Activated effector memory CD4-positive, alpha-beta T cell treated with Interleukin-2 at 50 U/mL for 16 hours (primary cell): ENCODE data around the gene GRID2.

Source experiments
- DNase-seq: peaks from one replicate; pipeline ENCODE4 v3.0.0-alpha.2; 2020

GRID2 gene

DNA sequence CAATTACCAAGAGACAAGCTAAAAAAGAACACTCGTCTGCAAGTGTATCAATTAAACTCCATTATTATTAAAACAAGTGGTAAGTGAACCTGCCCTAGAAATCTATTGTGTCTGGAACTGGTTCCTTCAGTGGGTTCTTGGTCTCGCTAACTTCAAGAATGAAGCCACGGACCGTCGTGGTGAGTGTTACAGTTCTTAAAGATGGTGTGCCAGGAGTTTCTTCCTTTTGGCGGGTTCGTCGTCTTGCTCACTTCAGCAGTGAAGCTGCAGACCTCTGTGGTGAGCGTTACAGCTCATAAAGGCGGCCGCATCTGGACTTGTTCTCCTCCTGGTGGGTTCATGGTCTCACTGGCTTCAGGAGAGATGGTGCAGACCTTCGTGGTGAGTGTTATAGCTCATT, 231.8 kb downstream of the GRID2 start:
- no peak for DNase-seq

DNA sequence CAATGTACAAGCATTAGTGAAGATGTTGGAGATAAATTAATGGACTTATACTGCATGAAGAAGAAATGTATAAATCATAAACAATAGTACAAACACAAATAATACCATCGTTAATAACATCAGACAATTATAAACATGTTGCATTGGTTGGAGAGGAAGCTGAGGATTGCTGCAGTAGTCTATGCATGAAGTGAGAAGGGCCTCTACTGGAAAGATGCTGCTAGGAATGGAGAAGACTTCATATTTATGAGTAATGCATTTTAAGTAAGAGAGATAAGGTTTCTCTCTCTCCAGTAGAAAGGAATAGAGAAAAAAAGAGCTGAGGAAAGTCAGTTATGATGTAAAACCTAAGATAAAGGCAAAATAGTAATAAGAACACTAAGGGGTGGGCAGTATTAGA, 247.8 kb downstream of the GRID2 start:
- no peak for DNase-seq

DNA sequence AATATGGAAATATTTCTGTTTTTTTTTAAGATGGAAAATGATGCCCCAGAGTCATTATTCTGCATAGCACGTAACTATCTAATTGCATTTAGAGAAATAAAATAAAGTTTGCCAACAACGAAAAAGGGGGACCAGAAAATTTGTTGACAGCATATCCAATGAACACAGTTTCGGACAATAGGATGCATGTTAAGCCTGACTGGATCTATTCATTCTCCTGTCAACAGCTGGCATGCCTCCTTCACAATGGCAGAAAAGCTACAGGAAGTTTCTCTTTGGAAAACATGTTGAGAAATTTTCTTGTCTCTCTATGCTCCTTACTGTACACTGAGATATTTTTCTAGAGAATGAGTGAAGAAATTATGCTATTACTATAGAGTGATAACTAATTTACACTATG, 262.5 kb downstream of the GRID2 start:
- no peak for DNase-seq

GRCh38 chr4:92580816-92581215, 277.1 kb downstream of the GRID2 start:
- no peak for DNase-seq

- DNase-seq, result no peak
Observed at GRCh38 chr4:92599044-92599443, 295.3 kb downstream of the GRID2 start.

DNA sequence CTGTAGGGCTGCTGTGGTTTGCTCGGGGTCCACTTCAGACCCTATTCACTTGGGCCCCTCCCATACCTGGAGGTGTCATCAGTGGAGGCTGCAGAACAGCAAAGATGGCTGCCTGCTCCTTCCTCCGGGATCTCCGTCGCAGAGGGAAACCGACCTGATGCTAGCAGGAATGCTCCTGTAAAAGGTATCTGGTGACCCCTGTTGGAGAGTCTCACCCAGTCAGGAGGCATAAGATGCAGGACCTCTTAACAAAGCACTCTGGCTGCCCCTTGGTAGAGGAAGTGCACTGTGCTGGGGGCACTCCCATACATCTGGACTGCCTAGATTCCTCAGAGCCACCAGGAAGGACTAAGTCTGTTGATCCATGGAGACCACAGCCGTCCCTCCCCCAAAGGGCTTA, 296.9 kb downstream of the GRID2 start:
- DNase-seq, result no peak

DNA sequence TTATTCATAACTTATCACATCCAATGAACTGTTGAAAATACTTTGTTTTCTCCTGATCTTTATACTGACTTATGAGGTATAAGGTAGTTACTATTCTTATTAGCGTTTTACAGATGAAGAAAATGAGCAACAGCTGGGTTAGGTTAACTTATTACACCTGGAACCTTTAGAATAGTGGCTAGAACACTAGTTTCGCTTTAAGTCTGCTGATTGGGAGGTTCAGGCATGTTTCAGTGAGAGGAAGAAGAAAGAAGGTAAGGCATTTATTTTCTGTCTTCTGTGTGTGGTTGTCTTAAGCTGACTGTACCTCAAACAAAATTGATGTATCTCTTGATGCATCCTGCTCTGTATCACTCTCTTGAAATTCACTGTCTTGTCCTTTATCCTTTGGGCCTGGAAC, 302.5 kb downstream of the GRID2 start:
- DNase-seq, result no peak

GRCh38 chr4:92615049-92615448, 311.3 kb downstream of the GRID2 start:
- DNase-seq, result no peak

DNA sequence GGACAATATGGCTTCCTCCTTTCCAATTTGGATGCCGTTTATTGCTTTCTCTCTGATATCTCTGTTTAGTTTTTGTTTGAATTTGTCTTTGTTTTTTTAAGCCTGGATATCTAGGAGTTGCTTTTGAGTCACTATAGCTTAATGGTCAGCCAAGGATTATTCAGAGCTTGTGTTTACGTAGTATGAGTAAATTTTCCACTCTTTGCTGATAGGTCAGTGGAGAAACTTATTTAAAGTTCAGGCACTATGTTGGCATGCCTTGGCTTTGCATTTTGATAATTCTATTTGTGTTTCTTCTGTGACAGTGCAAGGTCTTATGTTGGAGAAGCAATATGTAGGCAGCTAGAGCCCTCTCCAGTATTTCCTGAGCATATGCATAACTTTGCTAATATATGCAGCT, 315.2 kb downstream of the GRID2 start:
- DNase-seq, result no peak

GRCh38 chr4:92629302-92629701, 325.5 kb downstream of the GRID2 start:
- no peak for DNase-seq

- no peak for DNase-seq
Observed at GRCh38 chr4:92634882-92635281, 331.1 kb downstream of the GRID2 start.

DNA sequence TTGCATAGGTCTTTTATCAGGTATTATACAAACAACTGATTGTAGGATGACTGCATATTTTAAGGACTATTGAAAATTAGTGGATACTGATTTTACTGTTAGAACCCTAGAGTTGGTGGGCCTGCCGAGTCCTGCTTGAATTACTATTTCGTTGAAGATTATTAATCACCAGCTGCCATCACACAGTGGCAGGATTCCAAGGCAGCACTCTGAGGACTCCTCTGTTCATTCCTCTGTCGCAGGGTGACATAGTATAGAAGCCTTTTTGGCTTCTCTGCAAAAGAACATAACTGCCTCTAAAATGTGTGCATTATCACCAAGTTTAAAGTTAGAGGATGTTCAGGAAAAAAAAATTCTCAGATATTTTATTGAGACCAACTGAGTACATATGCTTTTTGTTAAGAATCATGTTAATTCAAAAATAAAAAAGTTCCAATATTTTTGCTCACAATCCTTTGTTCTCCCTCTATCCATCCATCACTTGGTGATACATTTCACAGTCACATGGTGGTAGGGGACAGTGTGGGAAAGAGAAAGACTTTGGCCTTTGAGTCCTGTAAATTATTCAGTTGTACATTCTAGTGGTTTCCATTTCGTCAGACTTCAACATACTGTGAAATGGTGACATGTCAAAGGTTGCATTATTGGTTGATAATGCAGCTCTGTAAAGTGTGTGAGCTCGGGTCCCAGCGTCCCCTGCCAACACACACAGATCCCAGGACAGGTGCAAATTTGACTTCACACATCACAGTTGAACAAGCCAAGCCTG, 332.5 kb downstream of the GRID2 start:
- no peak for DNase-seq

DNA sequence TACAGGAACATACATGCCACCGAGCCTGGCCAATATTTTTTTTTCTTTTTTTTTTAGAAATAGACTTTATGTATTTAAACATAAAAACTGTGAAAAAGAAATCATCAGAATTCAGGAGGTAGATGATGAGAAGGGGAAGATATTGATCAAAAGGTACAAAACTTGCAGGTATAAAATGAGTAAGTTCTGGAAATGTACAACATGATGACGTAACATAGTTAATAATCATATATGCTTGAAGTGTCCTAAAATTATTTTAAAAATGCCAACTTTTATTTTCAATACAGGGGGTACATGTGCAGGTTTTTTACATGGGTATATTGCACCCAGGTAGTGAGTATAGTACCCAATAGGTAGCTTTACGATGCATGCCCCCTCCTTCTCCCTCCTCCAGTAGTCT, 337.6 kb downstream of the GRID2 start:
- DNase-seq, result no peak

- no peak for DNase-seq
Observed at GRCh38 chr4:92646826-92647225, 343.1 kb downstream of the GRID2 start.

GRCh38 chr4:92651536-92651935, 347.8 kb downstream of the GRID2 start:
- no peak for DNase-seq

GRCh38 chr4:92654084-92654483, 350.3 kb downstream of the GRID2 start:
- no peak for DNase-seq

GRCh38 chr4:92657695-92658094, 353.9 kb downstream of the GRID2 start:
- DNase-seq, result no peak

GRCh38 chr4:92658318-92658717, 354.6 kb downstream of the GRID2 start:
- DNase-seq, result no peak

DNA sequence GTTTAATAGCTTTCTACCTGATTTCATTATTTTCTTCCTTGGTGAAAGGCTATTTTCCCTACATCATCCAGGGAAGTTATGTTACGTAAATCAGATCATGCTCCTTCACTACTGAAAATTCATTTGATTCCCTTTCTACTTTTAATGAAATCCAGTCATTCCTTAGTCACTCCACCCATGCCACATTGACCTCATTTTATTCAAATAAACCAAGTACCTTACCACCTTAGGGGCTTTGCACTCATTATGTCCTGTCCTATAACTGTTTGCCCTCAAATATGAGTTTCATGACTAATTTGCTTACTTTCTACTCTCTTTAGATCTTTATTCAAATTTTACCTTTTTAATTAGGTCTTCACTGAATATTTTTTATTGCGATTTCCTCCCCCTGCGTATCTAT, 374.0 kb downstream of the GRID2 start:
- no peak for DNase-seq

DNA sequence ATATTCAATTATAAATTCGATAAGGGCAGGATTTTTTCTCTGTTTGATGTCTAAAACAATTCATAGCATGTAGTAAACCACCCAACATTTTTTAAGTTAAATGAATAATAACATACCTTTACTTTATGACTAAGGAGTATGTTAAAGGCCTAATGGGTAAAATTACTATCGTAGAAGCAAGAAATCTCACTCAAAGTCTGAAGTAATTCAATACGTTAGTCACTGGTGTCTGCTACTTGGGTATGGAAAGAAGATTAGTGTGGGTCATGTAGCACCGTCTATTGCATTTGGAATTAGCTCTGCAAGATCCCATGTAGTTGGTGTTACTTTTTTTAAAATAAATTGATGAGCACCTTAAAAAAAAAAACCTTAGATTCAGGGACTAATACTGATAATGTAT, 374.5 kb downstream of the GRID2 start:
- no peak for DNase-seq

DNA sequence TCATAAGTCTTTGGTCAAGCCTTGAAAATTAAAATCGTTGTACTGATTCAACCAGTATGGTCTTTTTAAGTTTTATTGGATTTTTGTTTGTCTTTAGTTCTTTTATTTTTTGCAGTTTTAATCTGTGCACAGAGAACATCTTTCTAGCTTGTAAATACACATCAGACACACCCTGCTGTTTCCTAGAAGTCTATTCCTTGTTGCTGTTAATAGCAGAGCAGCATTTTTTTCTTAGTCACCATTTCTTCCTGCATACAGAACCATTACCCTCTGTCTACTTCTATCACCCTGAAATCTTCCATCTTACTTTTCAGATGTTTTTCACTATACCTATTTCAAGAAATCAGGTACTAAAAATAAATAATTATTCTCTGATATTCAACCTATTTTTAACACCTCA, 375.4 kb downstream of the GRID2 start:
- no peak for DNase-seq

DNA sequence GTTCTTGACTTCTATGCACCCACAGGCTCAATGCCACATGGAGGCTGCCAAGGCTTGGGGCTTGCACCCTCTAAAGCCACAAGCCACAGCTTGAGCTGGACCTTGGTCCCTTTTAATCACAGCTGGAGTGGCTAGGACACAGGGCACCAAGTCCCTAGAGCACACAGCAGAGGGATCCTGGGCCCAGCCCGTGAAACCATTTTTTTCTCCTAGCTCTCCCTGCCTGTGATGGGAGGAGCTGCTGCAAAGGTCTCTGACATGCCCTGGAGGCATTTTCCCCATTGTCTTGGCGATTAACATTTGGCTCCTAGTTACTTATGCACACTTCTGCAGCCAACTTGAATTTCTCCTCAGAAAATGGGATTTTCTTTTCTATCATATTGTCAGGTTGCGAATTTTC, 410.9 kb downstream of the GRID2 start:
- no peak for DNase-seq

GRCh38 chr4:92733231-92733630, 429.5 kb downstream of the GRID2 start:
- no peak for DNase-seq

DNA sequence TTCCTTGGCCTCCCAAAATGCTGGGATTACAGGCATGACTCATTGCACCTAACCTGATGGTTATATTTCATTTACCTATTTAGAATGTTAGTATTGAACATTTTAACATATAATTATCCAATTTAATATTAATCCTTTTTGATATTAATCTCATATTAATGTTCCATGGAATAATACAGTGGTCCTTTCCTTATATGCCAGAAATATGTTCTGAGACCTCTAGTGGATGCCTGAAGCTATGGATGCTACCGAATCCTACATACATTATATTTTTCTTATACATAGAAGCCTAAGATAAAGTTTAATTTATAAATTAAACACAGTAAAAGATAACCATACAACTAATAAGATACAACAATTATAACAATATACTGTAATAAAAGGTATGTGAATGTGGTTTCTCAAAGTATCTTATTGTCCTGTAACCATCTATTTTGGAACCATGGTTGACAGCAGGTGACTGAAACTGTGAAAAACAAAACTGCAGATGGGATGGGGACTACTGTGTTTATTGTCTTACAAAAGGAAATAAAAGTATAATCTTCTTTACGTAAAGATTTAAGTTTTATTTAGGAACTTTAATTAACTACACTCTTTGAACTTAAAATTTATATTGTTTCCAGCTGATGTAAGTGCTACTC, 431.4 kb downstream of the GRID2 start:
- DNase-seq, result no peak

DNA sequence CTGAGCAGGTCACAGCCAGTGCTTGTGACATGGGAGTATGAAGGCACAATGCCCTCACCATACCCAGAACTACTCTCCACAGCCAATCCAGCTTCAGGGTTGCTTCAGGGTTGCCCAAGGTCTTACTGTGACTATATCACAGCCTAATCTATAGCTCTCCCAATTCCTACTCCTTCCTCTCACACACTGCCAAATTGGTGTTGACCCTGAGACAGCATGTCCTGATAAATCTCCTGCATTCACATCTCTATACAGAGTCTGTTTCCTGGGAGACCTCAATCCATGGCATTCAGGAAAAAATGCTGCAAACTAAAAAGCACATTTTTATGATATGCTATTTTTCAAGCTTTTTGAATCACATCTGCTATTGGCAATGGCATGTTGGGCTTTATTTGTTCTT, 456.7 kb downstream of the GRID2 start:
- no peak for DNase-seq
